Stimulated activated effector memory CD8-positive, alpha-beta T cell treated with anti-CD3 and anti-CD28 coated beads, Interleukin-12 subunit alpha, Interleukin-12 subunit beta, amount 100 ng/mL, for 72 hours (primary cell): ENCODE results near the gene TRPM4.
"Not testable (repeated sequence)": the region's sequence is repeated elsewhere in the genome, so short reads cannot be mapped to it uniquely, and the experiment has no call there.

Experiments
- ATAC-seq: fragments of 150-1000 bp; cut with Tn5 transposase; 2 replicates; pipeline ENCODE4 v1.10.0; 2021
- DNase-seq, 2 donors: peaks; one replicate each; pipeline ENCODE4 v3.0.0; 2021 to 2022; ENCODE audit warnings: low spot score in 2 of 2
- H3K27ac Mint-ChIP-seq: one replicate; pipeline ENCODE4 v1.8.0; 2022; ENCODE audit warnings: mild to moderate bottlenecking, mixed read lengths
- H3K36me3 Mint-ChIP-seq: one replicate; pipeline ENCODE4 v1.8.0; 2022; ENCODE audit warnings: mild to moderate bottlenecking, mixed read lengths
- H3K4me1 Mint-ChIP-seq: one replicate; pipeline ENCODE4 v1.8.0; 2022; ENCODE audit warnings: mixed read lengths
- H3K4me3 Mint-ChIP-seq: one replicate; pipeline ENCODE4 v1.8.0; 2022; ENCODE audit warnings: mild to moderate bottlenecking, mixed read lengths
- H3K9me3 Mint-ChIP-seq: one replicate; pipeline ENCODE4 v1.8.0; 2022; ENCODE audit warnings: mixed read lengths

Gene TRPM4

GRCh38 chr19:49214701-49215100 lies 57.1 kb downstream of the TRPM4 start:
- no peak for DNase-seq
- Mint-ChIP-seq H3K9me3 (no peaks in the 10 kb centered on the region), H3K36me3 (no peaks in the 10 kb centered on the region), H3K4me3 (no peak overlapping the region), H3K4me1 (peaks cover 8% of the 10 kb centered on the region), H3K27ac (no peak overlapping the region)
- no peak for ATAC-seq

GRCh38 chr19:49216071-49216470 lies 58.5 kb downstream of the TRPM4 start:
- Mint-ChIP-seq H3K4me3 (no peak overlapping the region), H3K9me3 (no peaks in the 10 kb centered on the region), H3K36me3 (no peaks in the 10 kb centered on the region), H3K27ac (no peak overlapping the region), H3K4me1 (no peaks in the 10 kb centered on the region)
- no peak for DNase-seq
- ATAC-seq = no peak

GRCh38 chr19:49217382-49217781 lies 59.8 kb downstream of the TRPM4 start:
- no peak overlapping the region for H3K4me3 Mint-ChIP-seq
- DNase-seq (no peak), ATAC-seq (no peak)
- H3K27ac Mint-ChIP-seq = no peak overlapping the region
- no peaks in the 10 kb centered on the region for H3K9me3 Mint-ChIP-seq
- no peaks in the 10 kb centered on the region for H3K4me1 Mint-ChIP-seq
- no peaks in the 10 kb centered on the region for H3K36me3 Mint-ChIP-seq

- ATAC-seq (no peak), DNase-seq (no peak)
- Mint-ChIP-seq H3K27ac (no peak overlapping the region), H3K4me3 (no peak overlapping the region), H3K36me3 (no peaks in the 10 kb centered on the region), H3K4me1 (peaks cover 8% of the 10 kb centered on the region), H3K9me3 (no peaks in the 10 kb centered on the region)
Observed at GRCh38 chr19:49222011-49222410, 64.4 kb downstream of the TRPM4 start.

GRCh38 chr19:49222528-49222927 lies 64.9 kb downstream of the TRPM4 start:
- Mint-ChIP-seq H3K36me3 (no peaks in the 10 kb centered on the region), H3K9me3 (no peaks in the 10 kb centered on the region), H3K4me3 (no peak overlapping the region)

GRCh38 chr19:49223472-49223871 lies 65.9 kb downstream of the TRPM4 start:
- no peaks in the 10 kb centered on the region for H3K9me3 Mint-ChIP-seq
- H3K4me1 Mint-ChIP-seq = peaks cover 8% of the 10 kb centered on the region
- no peaks in the 10 kb centered on the region for H3K36me3 Mint-ChIP-seq
- no peak overlapping the region for H3K4me3 Mint-ChIP-seq
- H3K27ac Mint-ChIP-seq = no peak overlapping the region
- DNase-seq (no peak), ATAC-seq (no peak)

More at GRCh38 chr19:49222528-49222927, 64.9 kb downstream of the TRPM4 start:
- peaks cover 8% of the 10 kb centered on the region for H3K4me1 Mint-ChIP-seq
- no peak for DNase-seq
- no peak for ATAC-seq
- no peak overlapping the region for H3K27ac Mint-ChIP-seq

GRCh38 chr19:49224441-49224840 lies 66.8 kb downstream of the TRPM4 start:
- not testable (repeated sequence) for H3K36me3 Mint-ChIP-seq, H3K27ac Mint-ChIP-seq, H3K4me1 Mint-ChIP-seq, DNase-seq, H3K9me3 Mint-ChIP-seq, ATAC-seq, H3K4me3 Mint-ChIP-seq

- Mint-ChIP-seq H3K36me3 (no peaks in the 10 kb centered on the region), H3K4me1 (peaks cover 8% of the 10 kb centered on the region), H3K9me3 (no peaks in the 10 kb centered on the region), H3K27ac (no peak overlapping the region), H3K4me3 (no peak overlapping the region)
- DNase-seq (no peak), ATAC-seq (peak; percentile 60)
Observed at GRCh38 chr19:49224879-49225278, 67.3 kb downstream of the TRPM4 start.

- H3K27ac Mint-ChIP-seq = no peak overlapping the region
- H3K9me3 Mint-ChIP-seq = no peaks in the 10 kb centered on the region
- no peak for ATAC-seq
- DNase-seq = no peak
- H3K36me3 Mint-ChIP-seq = no peaks in the 10 kb centered on the region
- no peak overlapping the region for H3K4me3 Mint-ChIP-seq
- H3K4me1 Mint-ChIP-seq = peaks cover 19% of the 10 kb centered on the region
Observed at GRCh38 chr19:49229416-49229815, 71.8 kb downstream of the TRPM4 start.

- ATAC-seq = peak; percentile 93
- H3K27ac Mint-ChIP-seq = peak overlapping the region; percentile 21
Observed at GRCh38 chr19:49231389-49231788, 73.8 kb downstream of the TRPM4 start.

GRCh38 chr19:49231804-49232203 lies 74.2 kb downstream of the TRPM4 start:
- Mint-ChIP-seq H3K36me3 (no peaks in the 10 kb centered on the region), H3K9me3 (no peaks in the 10 kb centered on the region), H3K4me3 (no peak overlapping the region), H3K4me1 (peaks cover 11% of the 10 kb centered on the region), H3K27ac (peak overlapping the region; percentile 21)
- ATAC-seq (peak; percentile 77), DNase-seq (no peak)

More at GRCh38 chr19:49231389-49231788, 73.8 kb downstream of the TRPM4 start:
- Mint-ChIP-seq H3K4me1 (peaks cover 12% of the 10 kb centered on the region), H3K4me3 (no peak overlapping the region), H3K9me3 (no peaks in the 10 kb centered on the region), H3K36me3 (no peaks in the 10 kb centered on the region)
- peak; percentile 11 to 64 for DNase-seq

GRCh38 chr19:49233163-49233562 lies 75.6 kb downstream of the TRPM4 start:
- no peak overlapping the region for H3K27ac Mint-ChIP-seq
- DNase-seq = no peak
- H3K36me3 Mint-ChIP-seq = no peaks in the 10 kb centered on the region
- no peaks in the 10 kb centered on the region for H3K9me3 Mint-ChIP-seq
- no peak for ATAC-seq
- H3K4me1 Mint-ChIP-seq = peaks cover 11% of the 10 kb centered on the region
- H3K4me3 Mint-ChIP-seq = no peak overlapping the region

- H3K36me3 Mint-ChIP-seq = no peaks in the 10 kb centered on the region
- DNase-seq = no peak
- no peak overlapping the region for H3K27ac Mint-ChIP-seq
- H3K4me1 Mint-ChIP-seq = no peaks in the 10 kb centered on the region
- no peaks in the 10 kb centered on the region for H3K9me3 Mint-ChIP-seq
- no peak overlapping the region for H3K4me3 Mint-ChIP-seq
- ATAC-seq = no peak
Observed at GRCh38 chr19:49241769-49242168, 84.2 kb downstream of the TRPM4 start.

GRCh38 chr19:49243129-49243528 lies 85.5 kb downstream of the TRPM4 start:
- no peaks in the 10 kb centered on the region for H3K9me3 Mint-ChIP-seq
- H3K4me3 Mint-ChIP-seq = no peak overlapping the region
- H3K27ac Mint-ChIP-seq = no peak overlapping the region
- no peaks in the 10 kb centered on the region for H3K36me3 Mint-ChIP-seq
- no peak for ATAC-seq
- DNase-seq = no peak
- no peaks in the 10 kb centered on the region for H3K4me1 Mint-ChIP-seq

GRCh38 chr19:49243726-49244125 lies 86.1 kb downstream of the TRPM4 start:
- H3K9me3 Mint-ChIP-seq = no peaks in the 10 kb centered on the region
- ATAC-seq (no peak), DNase-seq (no peak)
- H3K27ac Mint-ChIP-seq = no peak overlapping the region
- no peak overlapping the region for H3K4me3 Mint-ChIP-seq
- H3K4me1 Mint-ChIP-seq = no peaks in the 10 kb centered on the region
- H3K36me3 Mint-ChIP-seq = no peaks in the 10 kb centered on the region

GRCh38 chr19:49244256-49244655 lies 86.7 kb downstream of the TRPM4 start:
- no peak for DNase-seq
- H3K9me3 Mint-ChIP-seq = no peaks in the 10 kb centered on the region
- H3K4me1 Mint-ChIP-seq = no peaks in the 10 kb centered on the region

GRCh38 chr19:49247676-49248075 lies 90.1 kb downstream of the TRPM4 start:
- H3K9me3 Mint-ChIP-seq = no peaks in the 10 kb centered on the region
- no peaks in the 10 kb centered on the region for H3K4me1 Mint-ChIP-seq
- no peak for ATAC-seq
- H3K4me3 Mint-ChIP-seq = no peak overlapping the region
- H3K36me3 Mint-ChIP-seq = no peaks in the 10 kb centered on the region
- DNase-seq = no peak
- H3K27ac Mint-ChIP-seq = no peak overlapping the region

More at GRCh38 chr19:49244256-49244655, 86.7 kb downstream of the TRPM4 start:
- H3K36me3 Mint-ChIP-seq = no peaks in the 10 kb centered on the region
- ATAC-seq = no peak
- no peak overlapping the region for H3K4me3 Mint-ChIP-seq
- no peak overlapping the region for H3K27ac Mint-ChIP-seq
